COLO668 (cell line): Measurements from ENCODE around the gene PCSK5.

Experiments
- DNase-seq: peaks from one replicate; lab custom pipeline; 2025; ENCODE audit not compliant: unreplicated experiment; lab: John Stamatoyannopoulos, UW

Gene PCSK5

GRCh38 chr9:75998096-75998780 lies 107.8 kb downstream of the PCSK5 start:
- no peak for DNase-seq

- no peak for DNase-seq
Observed at GRCh38 chr9:76001459-76001858, 111.0 kb downstream of the PCSK5 start.

- no peak for DNase-seq
Observed at GRCh38 chr9:76003041-76003440, 112.6 kb downstream of the PCSK5 start.

GRCh38 chr9:76004526-76004925 lies 114.1 kb downstream of the PCSK5 start:
- DNase-seq, result no peak

- no peak for DNase-seq
Observed at GRCh38 chr9:76007935-76008334, 117.5 kb downstream of the PCSK5 start.

- DNase-seq, result no peak
Observed at GRCh38 chr9:76013809-76014208, 123.3 kb downstream of the PCSK5 start.

GRCh38 chr9:76018235-76018634 lies 127.8 kb downstream of the PCSK5 start:
- no peak for DNase-seq

GRCh38 chr9:76018761-76019160 lies 128.3 kb downstream of the PCSK5 start:
- DNase-seq, result no peak

- no peak for DNase-seq
Observed at GRCh38 chr9:76020652-76021051, 130.2 kb downstream of the PCSK5 start.

GRCh38 chr9:76022317-76022716 lies 131.8 kb downstream of the PCSK5 start:
- DNase-seq, result no peak

GRCh38 chr9:76023715-76024195 lies 133.3 kb downstream of the PCSK5 start:
- no peak for DNase-seq

- no peak for DNase-seq
Observed at GRCh38 chr9:76025286-76025685, 134.8 kb downstream of the PCSK5 start.

- no peak for DNase-seq
Observed at GRCh38 chr9:76026796-76027195, 136.3 kb downstream of the PCSK5 start.

GRCh38 chr9:76027416-76027815 lies 136.9 kb downstream of the PCSK5 start:
- DNase-seq, result no peak

GRCh38 chr9:76027861-76028260 lies 137.4 kb downstream of the PCSK5 start:
- DNase-seq, result no peak

GRCh38 chr9:76032038-76032796 lies 141.7 kb downstream of the PCSK5 start:
- no peak for DNase-seq

GRCh38 chr9:76032797-76033373 lies 142.4 kb downstream of the PCSK5 start:
- DNase-seq, result no peak

GRCh38 chr9:76034049-76034448 lies 143.6 kb downstream of the PCSK5 start:
- DNase-seq, result no peak

GRCh38 chr9:76036762-76037161 lies 146.3 kb downstream of the PCSK5 start:
- DNase-seq, result no peak

GRCh38 chr9:76037587-76038225 lies 147.2 kb downstream of the PCSK5 start:
- DNase-seq, result no peak

GRCh38 chr9:76038431-76038830 lies 148.0 kb downstream of the PCSK5 start:
- no peak for DNase-seq
